Measurements from ENCODE around the gene HEATR5A.
"Not testable (repeated sequence)": the region's sequence is repeated elsewhere in the genome, so short reads cannot be mapped to it uniquely, and the experiment has no call there.

The HEATR5A gene

DNA sequence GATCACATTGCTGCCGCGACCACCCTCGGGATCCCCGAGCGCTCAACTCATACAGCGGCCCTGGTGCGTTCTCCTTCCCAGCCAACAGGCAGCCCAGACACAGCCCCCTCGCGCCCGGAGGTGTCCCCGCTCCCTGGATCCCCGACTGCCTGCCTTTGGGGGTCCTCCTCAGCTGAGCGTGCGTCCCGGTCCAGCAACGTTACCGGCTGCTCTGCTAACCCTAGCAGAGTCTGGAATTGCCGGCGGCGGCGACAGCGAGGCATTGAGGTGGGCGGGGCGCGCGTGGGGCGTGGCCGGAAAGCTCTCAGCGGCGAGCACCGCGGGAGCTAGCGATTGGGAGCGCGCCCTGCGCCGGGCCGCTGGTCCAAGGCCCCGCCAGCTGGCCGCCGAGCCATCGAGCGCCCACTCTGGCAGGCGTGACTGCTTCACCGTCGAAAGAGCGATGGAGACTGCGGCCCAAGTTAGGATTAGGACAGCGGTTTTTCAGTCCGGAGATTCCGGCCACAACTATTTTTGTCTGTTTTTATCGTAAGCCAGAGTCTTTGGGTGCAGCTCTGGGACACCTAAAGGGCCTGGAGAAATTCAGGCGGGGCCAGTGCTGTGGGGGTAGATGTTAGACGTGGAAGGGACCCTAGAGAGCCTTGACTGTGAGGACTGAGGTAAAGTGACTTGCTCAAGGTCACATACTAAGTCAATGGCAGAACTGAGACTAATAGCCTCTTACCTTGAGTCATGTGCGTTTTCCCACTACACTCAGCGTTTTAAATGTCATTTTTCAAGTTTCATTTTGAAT, at the start of gene HEATR5A:
Gene HEATR5A (minus strand): TSS at position 232 of the 793 bp plus-strand sequence. CDS start 17,575 bp downstream, outside the sequence.
- DNase-seq (ENCODE audit: low read depth in 2 of 2) = peak; percentile 84 to 87

- no peak for DNase-seq (ENCODE audit: low read depth in 2 of 2)
Observed at GRCh38 chr14:31466554-31466953, 46.2 kb upstream of the HEATR5A start.

GRCh38 chr14:31465111-31465510, 44.8 kb upstream of the HEATR5A start:
- no peak for DNase-seq (ENCODE audit: low read depth in 2 of 2)

DNA sequence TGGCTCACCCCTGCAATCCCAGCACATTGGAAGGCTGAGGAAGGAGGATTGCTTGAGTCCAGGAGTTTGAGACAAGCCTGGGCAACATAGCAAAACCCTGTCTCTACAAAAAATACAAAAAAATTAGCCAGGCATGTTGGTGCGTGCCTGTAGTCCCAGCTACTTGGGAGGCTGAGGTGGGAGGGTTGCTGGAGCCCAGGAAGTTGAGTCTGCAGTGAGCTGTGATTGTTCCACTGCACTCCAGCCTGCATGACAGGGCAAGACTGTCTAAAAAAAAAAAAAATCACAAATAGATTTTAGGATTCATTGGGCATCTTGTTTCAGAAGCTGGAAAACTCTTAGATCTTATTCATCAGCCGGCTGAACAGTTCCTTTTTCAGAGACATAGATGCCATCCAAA, 42.1 kb upstream of the HEATR5A start:
- DNase-seq (ENCODE audit: low read depth in 2 of 2) = not testable (repeated sequence)

DNA sequence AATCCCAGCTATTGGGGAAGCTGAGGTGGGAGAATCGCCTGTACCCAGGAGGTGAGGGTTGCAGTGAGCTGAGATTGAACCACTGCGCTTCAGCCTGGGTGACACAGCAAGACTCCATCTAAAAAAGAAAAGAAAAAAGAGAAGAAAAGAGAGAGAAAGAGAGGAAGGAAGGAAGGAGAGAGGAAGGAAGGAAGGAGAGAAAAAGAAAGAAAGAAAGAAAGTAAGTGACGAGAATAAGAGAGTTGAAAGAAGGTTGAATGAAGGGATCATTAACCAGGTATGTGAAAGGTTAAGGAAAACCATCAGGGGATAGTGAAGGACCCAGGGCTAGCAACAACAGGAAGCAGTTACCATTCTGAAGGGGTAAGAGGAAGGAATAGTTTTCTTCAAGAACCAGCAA, 41.2 kb upstream of the HEATR5A start:
- no peak for DNase-seq (ENCODE audit: low read depth in 2 of 2)

- no peak for DNase-seq (ENCODE audit: low read depth in 2 of 2)
Observed at GRCh38 chr14:31457665-31458659, 37.6 kb upstream of the HEATR5A start.

DNA sequence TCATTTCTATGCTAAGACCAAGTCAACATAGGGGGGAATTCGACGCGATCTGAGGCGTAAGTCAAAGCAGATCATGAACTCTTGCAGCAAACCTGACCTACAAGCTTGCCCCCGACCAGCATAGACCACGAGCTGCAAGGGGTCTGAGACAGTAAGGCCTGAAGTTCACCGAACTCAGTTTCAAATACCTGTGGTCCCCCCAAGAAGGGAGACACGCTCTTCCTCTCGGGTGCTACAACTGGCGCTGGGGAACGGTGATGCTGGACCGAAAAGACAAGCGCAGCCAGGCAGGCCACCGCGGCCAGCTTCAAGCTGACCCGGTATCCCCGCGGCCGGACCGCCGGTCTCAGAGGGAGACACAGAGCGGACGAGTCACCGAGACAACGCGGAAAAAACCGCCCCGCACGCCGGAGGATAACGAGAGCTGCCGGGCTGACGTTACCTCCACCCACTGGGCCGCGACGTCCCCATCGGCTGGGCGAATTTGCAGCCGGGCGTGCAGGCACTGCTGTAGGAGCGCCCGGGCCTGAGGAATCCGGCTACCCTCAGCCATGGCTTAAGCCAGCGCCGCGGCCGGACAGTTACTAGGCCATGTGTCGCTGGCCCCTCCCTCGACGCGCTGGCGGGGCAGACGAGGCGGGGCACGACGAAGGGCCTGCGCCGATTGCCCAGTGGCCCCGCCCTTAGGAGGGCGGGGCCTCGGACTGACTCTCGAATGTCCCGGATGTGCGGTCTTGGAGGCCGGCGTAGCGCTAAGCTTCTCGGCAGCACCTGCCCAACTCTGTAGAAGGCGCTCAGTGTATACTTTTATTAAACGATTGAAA, 36.7 kb upstream of the HEATR5A start, which contains the start of gene DTD2:
Gene DTD2 (minus strand): TSS at position 666 of the 824 bp plus-strand sequence. CDS start 113 bp downstream, at position 553.
- peak; percentile 84 to 86 for DNase-seq (ENCODE audit: low read depth in 2 of 2)

GRCh38 chr14:31449971-31450610, 29.7 kb upstream of the HEATR5A start:
- DNase-seq (ENCODE audit: low read depth in 2 of 2) = no peak

GRCh38 chr14:31449136-31449535, 28.8 kb upstream of the HEATR5A start:
- DNase-seq (ENCODE audit: low read depth in 2 of 2) = no peak

DNA sequence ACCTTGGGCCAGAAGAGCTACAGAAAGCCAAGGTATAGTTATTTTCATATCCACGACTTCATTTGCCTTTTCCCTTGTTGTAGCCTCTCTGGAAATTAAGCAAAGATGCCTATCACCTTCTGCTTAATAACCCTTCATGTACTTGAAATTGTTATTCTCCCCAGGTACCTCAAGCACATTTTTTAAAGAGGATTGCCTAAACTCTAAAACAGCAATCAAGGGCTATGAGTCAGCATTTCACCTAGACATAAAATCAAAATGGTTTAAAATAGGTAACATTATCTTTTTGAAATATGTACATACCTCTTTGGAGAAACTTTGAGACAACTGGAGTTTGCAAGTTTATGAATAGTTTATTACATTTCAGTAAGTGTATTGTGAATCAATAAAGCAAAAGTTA, 25.4 kb upstream of the HEATR5A start:
- DNase-seq (ENCODE audit: low read depth in 2 of 2) = no peak

DNA sequence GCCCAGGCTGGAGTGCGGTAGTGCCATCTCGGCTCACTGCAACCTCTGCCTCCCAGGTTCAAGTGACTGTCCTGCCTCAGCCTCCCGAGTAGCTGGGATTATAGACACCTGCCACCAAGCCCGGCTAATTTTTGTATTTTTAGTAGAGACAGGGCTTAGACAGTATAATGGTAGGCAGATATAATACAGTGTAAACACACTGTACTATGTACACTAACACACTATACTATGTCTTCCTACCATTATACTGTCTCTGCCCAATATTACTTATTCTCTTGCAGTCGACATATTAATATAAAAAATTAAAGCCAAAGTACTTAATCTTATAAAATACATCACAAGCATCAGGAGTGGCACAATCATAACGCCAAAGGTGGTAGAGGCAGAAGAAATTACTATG, 21.9 kb upstream of the HEATR5A start:
- DNase-seq (ENCODE audit: low read depth in 2 of 2) = no peak

DNA sequence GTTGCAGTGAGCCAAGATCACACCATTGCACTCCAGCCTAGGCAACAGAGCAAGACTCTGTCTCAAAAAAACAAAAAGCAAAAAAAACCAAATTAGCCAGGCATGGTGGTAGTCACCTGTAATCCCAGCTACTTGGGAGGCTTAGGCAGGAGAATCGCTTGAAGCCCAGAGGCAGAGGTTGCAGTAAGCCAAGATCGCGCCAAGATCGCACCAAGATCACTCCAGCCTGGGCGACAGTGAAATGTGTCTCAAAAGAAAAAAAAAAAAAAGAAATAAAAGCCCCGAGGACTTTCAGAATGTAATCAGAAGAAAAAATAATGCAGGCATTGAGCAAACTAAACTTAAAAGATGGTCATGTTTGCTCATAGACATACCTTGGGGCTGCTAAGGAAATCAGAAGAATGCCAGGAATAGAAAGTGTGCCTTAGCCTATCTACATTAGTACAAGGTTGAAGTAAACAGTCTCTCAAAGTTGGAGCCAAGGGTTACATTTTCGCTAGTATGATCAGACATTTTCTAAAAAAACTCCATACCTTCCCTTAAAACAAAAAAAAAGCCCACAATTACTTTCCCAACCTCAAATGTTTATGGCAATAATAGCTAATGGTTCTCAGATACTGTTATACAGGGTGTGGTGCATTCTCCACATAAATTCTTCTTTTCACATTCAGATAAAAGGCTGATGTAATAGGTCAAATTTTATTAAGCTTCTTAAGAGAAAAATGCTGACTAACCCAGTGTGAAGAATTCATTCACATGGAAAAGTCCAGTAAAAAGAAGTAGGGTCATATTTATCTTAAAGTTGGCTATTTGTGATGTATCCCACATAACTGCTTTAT, 21.1 kb upstream of the HEATR5A start:
- no peak for DNase-seq (ENCODE audit: low read depth in 2 of 2)

DNA sequence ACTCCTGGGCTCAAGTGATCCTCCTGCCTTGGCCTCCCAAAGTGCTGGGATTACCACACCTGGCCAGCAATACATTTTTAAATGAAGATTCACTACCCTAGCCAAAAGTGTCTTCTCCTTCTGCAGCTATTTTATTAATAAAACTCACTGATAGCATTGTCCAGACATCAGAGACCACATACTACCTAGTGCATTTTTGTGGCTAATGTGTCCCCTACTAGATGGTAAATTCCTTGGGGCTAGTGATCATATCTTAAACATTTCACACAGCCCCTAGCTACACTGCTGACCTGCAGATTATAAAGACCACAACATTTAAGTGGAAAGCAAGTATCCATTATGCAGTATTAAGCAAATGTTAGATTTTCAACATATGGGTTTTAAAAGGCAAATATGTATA, 19.9 kb upstream of the HEATR5A start:
- no peak for DNase-seq (ENCODE audit: low read depth in 2 of 2)

- DNase-seq (ENCODE audit: low read depth in 2 of 2) = no peak
Observed at GRCh38 chr14:31439561-31439960, 19.2 kb upstream of the HEATR5A start.

DNA sequence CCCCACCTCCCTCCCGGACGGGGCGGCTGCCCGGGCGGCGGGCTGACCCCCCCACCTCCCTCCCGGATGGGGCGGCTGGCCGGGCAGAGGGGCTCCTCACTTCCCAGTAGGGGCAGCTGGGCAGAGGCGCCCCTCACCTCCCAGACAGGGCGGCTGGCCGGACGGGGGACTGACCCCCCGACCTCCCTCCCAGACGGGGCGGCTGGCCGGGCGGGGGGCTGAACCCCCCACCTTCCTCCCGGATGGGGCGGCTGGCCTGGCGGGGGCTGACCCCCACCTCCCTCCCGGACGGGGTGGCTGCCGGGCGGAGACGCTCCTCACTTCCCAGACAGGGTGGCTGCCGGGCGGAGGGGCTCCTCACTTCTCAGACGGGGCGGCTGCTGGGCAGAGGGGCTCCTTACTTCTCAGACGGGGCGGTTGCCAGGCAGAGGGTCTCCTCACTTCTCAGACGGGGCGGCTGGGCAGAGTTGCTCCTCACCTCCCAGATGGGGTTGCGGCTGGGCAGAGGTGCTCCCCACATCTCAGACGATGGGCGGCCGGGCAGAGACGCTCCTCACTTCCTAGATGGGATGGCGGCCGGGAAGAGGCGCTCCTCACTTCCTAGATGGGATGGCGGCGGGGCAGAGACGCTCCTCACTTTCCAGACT, 16.8 kb upstream of the HEATR5A start:
- not testable (repeated sequence) for DNase-seq (ENCODE audit: low read depth in 2 of 2)

DNA sequence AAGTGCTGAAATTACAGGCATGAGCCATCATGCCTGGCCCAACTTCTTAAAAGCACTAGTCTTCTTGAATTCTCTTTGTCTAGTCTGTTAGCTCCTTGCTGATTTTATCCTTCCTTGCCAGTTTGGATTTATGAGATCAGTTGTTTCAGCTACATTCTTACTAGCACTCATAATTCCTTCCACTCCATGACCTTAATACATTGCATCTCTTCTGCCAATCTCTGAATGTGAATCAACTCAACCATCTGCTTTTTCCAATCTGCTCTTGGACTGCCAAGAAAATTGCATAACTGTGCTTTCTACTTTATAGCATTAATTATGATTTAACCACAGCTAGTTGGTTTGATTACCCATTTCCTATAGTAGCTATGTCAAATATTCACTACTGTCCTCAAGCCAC, 14.9 kb upstream of the HEATR5A start:
- no peak for DNase-seq (ENCODE audit: low read depth in 2 of 2)

GRCh38 chr14:31430634-31431264, 10.4 kb upstream of the HEATR5A start:
- no peak for DNase-seq (ENCODE audit: low read depth in 2 of 2)

- no peak for DNase-seq (ENCODE audit: low read depth in 2 of 2)
Observed at GRCh38 chr14:31429791-31430190, 9.4 kb upstream of the HEATR5A start.

- no peak for DNase-seq (ENCODE audit: low read depth in 2 of 2)
Observed at GRCh38 chr14:31428011-31428410, 7.7 kb upstream of the HEATR5A start.
